Measurements from ENCODE around the gene KRT79.

KRT79 gene

GRCh38 chr12:52778833-52779232 lies 55.3 kb downstream of the KRT79 start:
- no peak for TF ChIP-seq CTCF (IDR thresholded peaks at IDR 0.05; ENCODE audit: low read depth, low read length)
- no peak for DNase-seq (ENCODE audit: extremely low read depth, low read depth)

- no peak for DNase-seq (ENCODE audit: extremely low read depth, low read depth)
- TF ChIP-seq CTCF (IDR thresholded peaks at IDR 0.05; ENCODE audit: low read depth, low read length), result no peak
These were observed 56.5 kb downstream of the KRT79 start for GRCh38 chr12:52777566-52777965.

- TF ChIP-seq CTCF (IDR thresholded peaks at IDR 0.05; ENCODE audit: low read depth, low read length), result no peak
- DNase-seq (ENCODE audit: extremely low read depth, low read depth), result no peak
These were observed 57.2 kb downstream of the KRT79 start, which contains the start of gene KRT76 for GRCh38 chr12:52776913-52777395. KRT76 (minus strand) TSS chr12:52777345; CDS start chr12:52777291, 54 bp downstream.

- TF ChIP-seq CTCF (IDR thresholded peaks at IDR 0.05; ENCODE audit: low read depth, low read length), result no peak
- no peak for DNase-seq (ENCODE audit: extremely low read depth, low read depth)
These were observed 57.7 kb downstream of the KRT79 start for GRCh38 chr12:52776435-52776834.

GRCh38 chr12:52774629-52775250 lies 59.4 kb downstream of the KRT79 start:
- no peak for TF ChIP-seq CTCF (IDR thresholded peaks at IDR 0.05; ENCODE audit: low read depth, low read length)
- DNase-seq (ENCODE audit: extremely low read depth, low read depth), result no peak

GRCh38 chr12:52772772-52773171 lies 61.3 kb downstream of the KRT79 start:
- DNase-seq (ENCODE audit: extremely low read depth, low read depth), result no peak
- TF ChIP-seq CTCF (IDR thresholded peaks at IDR 0.05; ENCODE audit: low read depth, low read length), result no peak

GRCh38 chr12:52772188-52772587 lies 61.9 kb downstream of the KRT79 start:
- no peak for DNase-seq (ENCODE audit: extremely low read depth, low read depth)
- TF ChIP-seq CTCF (IDR thresholded peaks at IDR 0.05; ENCODE audit: low read depth, low read length), result no peak

Measured in AG09319 (cell line).